WTC11 (cell line): ENCODE measurements around the gene ABLIM3. TPM values are rescaled to one million over a fixed set of nuclear protein-coding genes. Genes with fewer than 3 reads are reported as not detected.

Experiments used
- ATAC-seq: fragments of 200-7000 bp; cut with Tn5 transposase; 2 replicates; pipeline ENCODE4 v1.10.0; 2021; ENCODE audit warnings: mild to moderate bottlenecking, moderate library complexity
- CTCF ChIA-PET: fragments of 300-600 bp; sonication (Branson Sonifier 250); formaldehyde crosslinking; loops from one replicate; lab custom pipeline; 2021; ENCODE audit warnings: antibody characterized with exemption; lab: Charles Lee
- POLR2A ChIA-PET: fragments of 350-600 bp; sonication (Branson Sonifier 250); formaldehyde crosslinking; loops from one replicate; lab custom pipeline; 2021; ENCODE audit warnings: antibody characterized with exemption; lab: Charles Lee
- DNase-seq: peaks from one replicate; pipeline ENCODE4 v3.0.0; 2021; ENCODE audit warnings: low spot score
- H3K27ac Mint-ChIP-seq: 2 replicates; pipeline ENCODE4 v1.8.0; 2021; ENCODE audit warnings: mixed read lengths
- H3K27me3 Mint-ChIP-seq: 2 replicates; pipeline ENCODE4 v1.8.0; 2021; ENCODE audit warnings: low read depth, mild to moderate bottlenecking, moderate library complexity, mixed read lengths
- H3K36me3 Mint-ChIP-seq: 2 replicates; pipeline ENCODE4 v1.8.0; 2021; ENCODE audit warnings: mixed read lengths
- H3K4me1 Mint-ChIP-seq: 2 replicates; pipeline ENCODE4 v1.8.0; 2022; ENCODE audit warnings: mixed read lengths
- H3K4me3 Mint-ChIP-seq: 2 replicates; pipeline ENCODE4 v1.8.0; 2021; ENCODE audit warnings: mild to moderate bottlenecking, moderate library complexity, mixed read lengths
- H3K9me3 Mint-ChIP-seq: 2 replicates; pipeline ENCODE4 v1.8.0; 2021; ENCODE audit warnings: mixed read lengths
- AR ChIP-seq: fragments of 250-450 bp; sonication (Bioruptor Pico); IDR thresholded peaks from 2 replicates; pipeline ENCODE4 v1.9.0; 2021; ENCODE audit warnings: mild to moderate bottlenecking
- ARID4B ChIP-seq: sonication (generic); formaldehyde crosslinking; IDR thresholded peaks from 2 replicates; pipeline ENCODE4 v1.8.0; 2023; ENCODE audit warnings: missing genetic modification reagents, mild to moderate bottlenecking, borderline replicate concordance
- CBFB ChIP-seq: sonication (generic); formaldehyde crosslinking; IDR thresholded peaks from 2 replicates; pipeline ENCODE4 v1.8.1; 2022; ENCODE audit warnings: mild to moderate bottlenecking, low read depth, missing genetic modification reagents
- FOXJ3 ChIP-seq: sonication (generic); formaldehyde crosslinking; IDR thresholded peaks from 2 replicates; pipeline ENCODE4 v1.9.0; 2021; ENCODE audit warnings: missing genetic modification reagents, mild to moderate bottlenecking, borderline replicate concordance
- GRHL2 ChIP-seq: fragments of 250-450 bp; sonication (Bioruptor Pico); IDR thresholded peaks from 2 replicates; pipeline ENCODE4 v1.8.0; 2022; ENCODE audit warnings: mild to moderate bottlenecking, moderate library complexity; ENCODE audit not compliant: insufficient replicate concordance, severe bottlenecking
- GTF2I ChIP-seq: fragments of 250-450 bp; sonication (Bioruptor Pico); conservative IDR thresholded peaks from 2 replicates; pipeline ENCODE4 v1.4.0; 2021; ENCODE audit warnings: mild to moderate bottlenecking
- IRF1 ChIP-seq: sonication (generic); formaldehyde crosslinking; IDR thresholded peaks from 2 replicates; pipeline ENCODE4 v1.8.0; 2023; ENCODE audit warnings: missing genetic modification reagents
- JAZF1 ChIP-seq: fragments of 250-450 bp; sonication (Bioruptor Pico); IDR thresholded peaks from 2 replicates; pipeline ENCODE4 v1.9.0; 2021; ENCODE audit warnings: moderate library complexity, mild to moderate bottlenecking, inconsistent platforms
- MAX ChIP-seq: sonication (generic); formaldehyde crosslinking; IDR thresholded peaks from 2 replicates; pipeline ENCODE4 v1.8.0; 2022; ENCODE audit warnings: mild to moderate bottlenecking, missing genetic modification reagents
- MXD4 ChIP-seq: fragments of 250-450 bp; sonication (Bioruptor Pico); IDR thresholded peaks from 2 replicates; pipeline ENCODE4 v1.8.0; 2021; ENCODE audit warnings: mild to moderate bottlenecking, moderate library complexity, borderline replicate concordance
- NFYB ChIP-seq: sonication (generic); formaldehyde crosslinking; conservative IDR thresholded peaks from 2 replicates; pipeline ENCODE4 v1.8.0; 2022; ENCODE audit warnings: low read depth, missing genetic modification reagents
- NR1H2 ChIP-seq: sonication (generic); formaldehyde crosslinking; IDR thresholded peaks from 2 replicates; pipeline ENCODE4 v1.9.0; 2021; ENCODE audit warnings: mild to moderate bottlenecking, moderate library complexity, missing genetic modification reagents
- NR3C1 ChIP-seq: sonication (generic); formaldehyde crosslinking; conservative IDR thresholded peaks from 2 replicates; pipeline ENCODE4 v1.8.1; 2023; ENCODE audit warnings: low read depth, mild to moderate bottlenecking, missing genetic modification reagents
- PRRX2 ChIP-seq: fragments of 250-450 bp; sonication (Bioruptor Pico); IDR thresholded peaks from 2 replicates; pipeline ENCODE4 v1.8.0; 2021; ENCODE audit warnings: mild to moderate bottlenecking
- SMAD4 ChIP-seq: sonication (generic); formaldehyde crosslinking; IDR thresholded peaks from 2 replicates; pipeline ENCODE4 v1.8.0; 2022; ENCODE audit warnings: mild to moderate bottlenecking, missing genetic modification reagents
- TEAD1 ChIP-seq: sonication (generic); formaldehyde crosslinking; IDR thresholded peaks from 2 replicates; pipeline ENCODE4 v1.8.0; 2022; ENCODE audit warnings: mild to moderate bottlenecking, missing genetic modification reagents
- ZBTB21 ChIP-seq: sonication (generic); formaldehyde crosslinking; IDR thresholded peaks from 2 replicates; pipeline ENCODE4 v1.8.1; 2023; ENCODE audit warnings: mild to moderate bottlenecking, missing genetic modification reagents, borderline replicate concordance
- ZNF138 ChIP-seq: sonication (generic); formaldehyde crosslinking; conservative IDR thresholded peaks from 2 replicates; pipeline ENCODE4 v1.8.1; 2022; ENCODE audit warnings: mild to moderate bottlenecking, moderate library complexity, missing genetic modification reagents
- ZNF232 ChIP-seq: sonication (generic); formaldehyde crosslinking; IDR thresholded peaks from 2 replicates; pipeline ENCODE4 v1.8.0; 2022; ENCODE audit warnings: mild to moderate bottlenecking, missing genetic modification reagents
- ZNF425 ChIP-seq: fragments of 250-450 bp; sonication (Bioruptor Pico); conservative IDR thresholded peaks from 2 replicates; pipeline ENCODE4 v1.9.0; 2021; ENCODE audit warnings: mild to moderate bottlenecking
- ZNF512 ChIP-seq: sonication (generic); formaldehyde crosslinking; IDR thresholded peaks from 2 replicates; pipeline ENCODE4 v1.8.1; 2022; ENCODE audit warnings: missing genetic modification reagents, borderline replicate concordance
- total RNA-seq: library from RNA; stranded (reverse); gene quantifications from 3 replicates; pipeline ENCODE4 v1.2.3, GENCODE V29; 2021

Gene ABLIM3
- total RNA-seq, 1 experiment from 2014 or later, result 0.33 TPM

GRCh38 chr5:149297340-149298025 lies 156.2 kb downstream of the ABLIM3 start (continued):
- TF ChIP-seq FOXJ3 (no peak), GRHL2 (CRISPR knock-in tag) (no peak)

DNA sequence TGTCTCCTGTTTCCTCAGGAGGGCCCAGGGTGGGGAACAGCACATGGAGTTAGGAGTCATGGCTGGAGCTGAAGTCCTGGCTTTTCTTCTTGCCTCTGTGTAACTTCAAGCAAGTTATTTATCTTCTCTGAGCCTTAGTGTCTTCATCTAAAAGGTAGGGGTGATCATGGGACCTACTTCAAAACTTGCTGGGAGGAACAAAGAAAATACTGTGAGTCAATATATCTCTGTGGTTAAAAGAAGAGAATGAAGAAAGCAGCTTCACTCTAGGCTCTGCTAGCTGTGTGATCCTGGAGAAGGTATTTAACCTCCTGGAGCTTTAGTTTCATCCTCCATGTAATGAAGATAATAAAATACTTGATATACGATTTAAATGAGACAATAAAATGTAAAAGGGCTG lies 156.9 kb downstream of the ABLIM3 start:
- Mint-ChIP-seq H3K4me3 (no peak overlapping the region), H3K27ac (no peak overlapping the region), H3K9me3 (no peaks in the 10 kb centered on the region), H3K27me3 (no peaks in the 10 kb centered on the region), H3K4me1 (peaks cover 23% of the 10 kb centered on the region), H3K36me3 (no peaks in the 10 kb centered on the region)
- DNase-seq, result no peak
- no peak for TF ChIP-seq MAX (CRISPR knock-in tag)
- no peak for TF ChIP-seq TEAD1
- TF ChIP-seq NR1H2 (CRISPR knock-in tag), result no peak
- TF ChIP-seq CBFB (CRISPR knock-in tag), result no peak
- TF ChIP-seq MXD4 (CRISPR knock-in tag), result no peak
- CTCF ChIA-PET, result interaction anchor here (1.1 to 1.8 kb wide), 3 partner anchors 16 to 33 kb away, joined by 4 to 6 read pairs (median 5); no protein-coding TSS in a partner anchor
- POLR2A ChIA-PET, result no interaction called here
- no peak for ATAC-seq

DNA sequence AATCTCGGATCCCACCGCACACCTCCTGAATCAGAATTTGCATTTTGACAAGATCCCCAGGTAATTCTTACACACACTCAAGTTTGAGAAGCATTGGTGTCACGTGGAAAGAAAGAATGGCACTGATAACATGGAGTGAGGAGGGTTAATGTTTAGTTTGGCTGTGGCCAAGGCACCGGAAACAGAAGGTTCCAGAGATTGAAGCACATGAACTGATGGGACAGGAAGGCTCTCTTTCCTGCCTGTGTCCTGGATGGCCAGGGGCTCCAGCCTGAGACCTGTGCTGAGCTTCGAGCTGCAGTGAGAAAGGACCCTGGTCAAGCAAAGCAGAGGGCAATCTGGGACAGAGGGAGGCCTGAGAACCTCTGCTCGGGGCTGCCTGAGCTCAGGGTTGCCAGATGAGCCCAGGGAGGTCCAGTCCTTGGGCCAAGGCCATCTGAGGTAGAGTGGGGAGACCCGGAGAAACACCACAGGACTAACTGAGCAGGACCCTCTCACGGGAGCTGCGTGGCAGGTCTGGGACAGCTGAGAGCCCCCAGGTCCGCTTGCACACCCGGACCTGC lies 157.6 kb downstream of the ABLIM3 start:
- ATAC-seq (no peak), DNase-seq (no peak)
- ChIA-PET CTCF (interaction anchor here (1.4 to 1.8 kb wide), 2 partner anchors 16 to 33 kb away, joined by 5 to 6 read pairs; no protein-coding TSS in a partner anchor), POLR2A (no interaction called here)
- H3K4me3 Mint-ChIP-seq, result no peak overlapping the region
- H3K27me3 Mint-ChIP-seq, result no peaks in the 10 kb centered on the region
- H3K4me1 Mint-ChIP-seq, result peaks cover 23% of the 10 kb centered on the region
- H3K9me3 Mint-ChIP-seq, result no peaks in the 10 kb centered on the region
- H3K36me3 Mint-ChIP-seq, result no peaks in the 10 kb centered on the region
- no peak overlapping the region; the same call in 1 of the 2 replicates for H3K27ac Mint-ChIP-seq
- TF ChIP-seq ZNF512 (no peak), AR (no peak), JAZF1 (CRISPR knock-in tag) (no peak), ZNF232 (no peak), ZBTB21 (CRISPR knock-in tag) (no peak), GTF2I (CRISPR knock-in tag) (no peak), NR3C1 (CRISPR knock-in tag) (no peak), GRHL2 (CRISPR knock-in tag) (no peak), NFYB (CRISPR knock-in tag) (no peak), PRRX2 (no peak), ZNF425 (no peak), ARID4B (no peak), ZNF138 (CRISPR knock-in tag) (no peak), SMAD4 (CRISPR knock-in tag) (no peak), IRF1 (CRISPR knock-in tag) (no peak)
